Transverse colon (tissue), 4 donors: ENCODE measurements around the gene NAB2. TPM values are rescaled to one million over a fixed set of nuclear protein-coding genes. Genes with fewer than 3 reads are reported as not detected.
A peak's percentile ranks its signal among the peaks of the same experiment; 100 is the strongest.

ENCODE experiments used
- DNase-seq: peaks from one replicate; pipeline ENCODE4 v3.0.0-alpha.2; 2019
- H3K27ac ChIP-seq, 4 donors: fragments of 200-600 bp; sonication (generic); 2 replicates each; pipeline ENCODE4 v1.5.1; 2016 to 2018; ENCODE audit warnings: inconsistent platforms in 4 of 4
- H3K27me3 ChIP-seq: fragments of 200-600 bp; sonication (generic); 2 replicates; pipeline ENCODE4 v1.5.1; 2017; ENCODE audit warnings: inconsistent platforms
- H3K36me3 ChIP-seq, 4 donors: fragments of 200-600 bp; sonication (generic); 2 replicates each; pipeline ENCODE4 v1.5.1; 2017 to 2019; ENCODE audit warnings: inconsistent platforms in 4 of 4
- H3K4me1 ChIP-seq, 4 donors: fragments of 200-600 bp; sonication (generic); 2 replicates each; pipeline ENCODE4 v1.5.1; 2017 to 2020; ENCODE audit warnings: inconsistent platforms in 4 of 4
- H3K4me3 ChIP-seq, 4 donors: fragments of 200-600 bp; sonication (generic); 1 replicate in 1 of 4; 2 replicates in 3 of 4; pipeline versions ENCODE4 v1.5.1 to v1.6.1; 2017 to 2019; ENCODE audit warnings: inconsistent platforms in 4 of 4
- H3K9me3 ChIP-seq, 2 donors: fragments of 200-600 bp; sonication (generic); 2 replicates each; pipeline ENCODE4 v1.5.1; 2017 to 2019; ENCODE audit warnings: inconsistent platforms in 2 of 2
- CTCF ChIP-seq, 5 experiments: fragments of 200-600 bp in 3 of 5; fragments of 450-650 bp in 2 of 5; sonication (generic) in 3 of 5; IDR thresholded peaks; 1 replicate in 2 of 5; 2 replicates in 3 of 5; pipeline ENCODE4 v1.5.1; 2016 to 2017; ENCODE audit warnings: antibody characterized with exemption in 5 of 5, inconsistent platforms in 3 of 5, mild to moderate bottlenecking in 2 of 5, moderate library complexity in 1 of 5
- EP300 ChIP-seq: sonication (generic); formaldehyde crosslinking; IDR thresholded peaks from one replicate; pipeline ENCODE4 v1.6.1; 2017; ENCODE audit warnings: antibody characterized with exemption, low read depth
- POLR2A ChIP-seq: fragments of 450-650 bp; IDR thresholded peaks from one replicate; pipeline ENCODE4 v1.6.1; 2016; ENCODE audit warnings: antibody characterized with exemption, mild to moderate bottlenecking, moderate library complexity
- POLR2AphosphoS5 ChIP-seq, 3 donors: sonication (generic); formaldehyde crosslinking; IDR thresholded peaks; one replicate each; pipeline ENCODE4 v1.6.1; 2016; ENCODE audit warnings: antibody characterized with exemption in 3 of 3
- WGBS, 2 donors: methylation state at CpG; one replicate each; pipeline ENCODE4 v1.1.5; 2018; ENCODE audit warnings: low coverage in 1 of 2; 5-methylcytosine and 5-hydroxymethylcytosine counted together
- in situ Hi-C, 4 donors: fragments of 200-750 bp; cut with MboI; loops; one replicate each; pipeline versions ENCODE4 v1.15.0 to v1.15.1; 2017; ENCODE audit warnings: low sequenced_read_pairs in 3 of 4, low pct_ligation_motif_present in 1 of 4, low pct_unique_long_range_greater_than_20kb in 1 of 4
- intact Hi-C: fragments of 100-400 bp; cut with DNase I; formaldehyde crosslinking; loops from one replicate; pipeline ENCODE4 v1.15.1; 2023; ENCODE audit warnings: low total_unique reads
- total RNA-seq, 4 donors: library from RNA; depleted of rRNA; stranded (reverse); fragments of >200 nt; gene quantifications; one replicate each; pipeline ENCODE4 v1.1.0, GENCODE V29; 2016

NAB2 gene
- total RNA-seq, 4 donors from 2014 or later: 2.6 to 9.1 (median 4.7) TPM

- no peak overlapping the region for H3K4me3 ChIP-seq
- TF ChIP-seq CTCF (IDR thresholded peaks at IDR 0.05) (no peak), POLR2A (no peak), EP300 (no peak), POLR2AphosphoS5 (IDR thresholded peaks at IDR 0.05) (no peak)
- in situ Hi-C loops: no loop called here
- no peak for DNase-seq
- peaks cover 21 to 70% (median 47%) of the 10 kb centered on the region in 4 donors for H3K4me1 ChIP-seq
- no peaks in the 10 kb centered on the region for H3K9me3 ChIP-seq
- WGBS, 2 donors: 81 to 100% methylated on average over 1 to 4 of the region's 4 CpGs
- no peaks in the 10 kb centered on the region for H3K27me3 ChIP-seq
- peaks cover 0 to 18% (median 0%) of the 10 kb centered on the region in 4 donors for H3K36me3 ChIP-seq
- H3K27ac ChIP-seq: peak overlapping the region; percentile 75 to 98 (median 95)
- intact Hi-C loops: no loop called here
These were observed 4.0 kb downstream of the NAB2 start for GRCh38 chr12:57092876-57093414.

- no peaks in the 10 kb centered on the region for H3K9me3 ChIP-seq
- in situ Hi-C loops (no loop called here), intact Hi-C loops (no loop called here)
- H3K4me1 ChIP-seq: peaks cover 21 to 66% (median 42%) of the 10 kb centered on the region in 4 donors
- 15 to 43% methylated on average over 5 to 24 of the region's 24 CpGs for WGBS, 2 donors
- peaks cover 0 to 24% (median 3%) of the 10 kb centered on the region in 4 donors for H3K36me3 ChIP-seq
- peak overlapping the region; percentile 75 to 98 (median 95) for H3K27ac ChIP-seq
- DNase-seq: peak; percentile 67
- no peaks in the 10 kb centered on the region for H3K27me3 ChIP-seq
- no peak overlapping the region for H3K4me3 ChIP-seq
- TF ChIP-seq POLR2A (peak; percentile 22), POLR2AphosphoS5 (IDR thresholded peaks at IDR 0.05) (peak; percentile 12 to 55 (median 21)), EP300 (no peak), CTCF (IDR thresholded peaks at IDR 0.05) (peak; percentile 34 to 49 (median 43))
These were observed 4.7 kb downstream of the NAB2 start for GRCh38 chr12:57093415-57094207.

- in situ Hi-C loops (no loop called here), intact Hi-C loops (no loop called here)
- Histone ChIP-seq H3K4me3 (no peak overlapping the region), H3K27me3 (no peaks in the 10 kb centered on the region), H3K36me3 (peaks cover 0 to 31% (median 7%) of the 10 kb centered on the region in 4 donors), H3K9me3 (no peaks in the 10 kb centered on the region), H3K4me1 (peaks cover 21 to 63% (median 39%) of the 10 kb centered on the region in 4 donors), H3K27ac (peak overlapping the region; percentile 75 to 98 (median 95))
- TF ChIP-seq EP300: no peak
- no peak for TF ChIP-seq POLR2AphosphoS5 (IDR thresholded peaks at IDR 0.05)
- no peak for TF ChIP-seq CTCF (IDR thresholded peaks at IDR 0.05)
- TF ChIP-seq POLR2A: no peak
- no peak for DNase-seq
- 20 to 54% methylated on average over 4 to 15 of the region's 15 CpGs for WGBS, 2 donors
These were observed 5.6 kb downstream of the NAB2 start for GRCh38 chr12:57094208-57095160.
